Left ventricle myocardium inferior (tissue), 1 donor: ENCODE results near the gene ANKRD16. TPM values are rescaled to one million over a fixed set of nuclear protein-coding genes. Genes with fewer than 3 reads are reported as not detected.
"Not testable (repeated sequence)": the region's sequence is repeated elsewhere in the genome, so short reads cannot be mapped to it uniquely, and the experiment has no call there.

Source experiments
- DNase-seq: peaks from one replicate; pipeline ENCODE4 v3.0.0-alpha.2; 2020
- H3K27ac ChIP-seq: fragments of 200-600 bp; replicated peaks from 2 replicates; pipeline ENCODE4 v1.8.0; 2021
- H3K27me3 ChIP-seq: fragments of 200-600 bp; 2 replicates; pipeline ENCODE4 v1.8.0; 2021; ENCODE audit warnings: low read depth
- H3K36me3 ChIP-seq: fragments of 200-600 bp; 2 replicates; pipeline ENCODE4 v1.8.0; 2021
- H3K4me1 ChIP-seq: fragments of 200-600 bp; 2 replicates; pipeline ENCODE4 v1.8.0; 2021
- H3K4me3 ChIP-seq: fragments of 200-600 bp; 2 replicates; pipeline ENCODE4 v1.8.0; 2021; ENCODE audit warnings: mild to moderate bottlenecking, moderate library complexity
- H3K9me3 ChIP-seq: fragments of 200-600 bp; replicated peaks from 2 replicates; pipeline ENCODE4 v1.8.0; 2021
- CTCF ChIP-seq: fragments of 200-600 bp; IDR thresholded peaks from 2 replicates; pipeline ENCODE4 v1.8.0; 2021; ENCODE audit warnings: antibody characterized with exemption, mild to moderate bottlenecking, borderline replicate concordance
- intact Hi-C: fragments of 100-400 bp; cut with micrococcal nuclease; formaldehyde crosslinking; loops from one replicate; pipeline ENCODE4 v1.11.0; 2022
- total RNA-seq: library from RNA; stranded (reverse); fragmentation: NEBNext Ultra II Directional; extraction: Animal tissue kit (Norgen Biotek cat#: 25700); gene quantifications from one replicate; pipeline ENCODE4 v1.2.1, GENCODE V29; 2021
- donor health status: DM: no; HTN: yes; CAD: no; lungs with severe emphysema.

The ANKRD16 gene
- total RNA-seq, 1 donor from 2014 or later = 2.3 TPM

GRCh38 chr10:5840314-5841307 is 49.1 kb downstream of the ANKRD16 start:
- no peaks in the 10 kb centered on the region for H3K9me3 ChIP-seq
- H3K4me3 ChIP-seq = peak overlapping the region; percentile 25
- DNase-seq = peak; percentile 41
- no peaks in the 10 kb centered on the region for H3K36me3 ChIP-seq
- H3K27me3 ChIP-seq = no peaks in the 10 kb centered on the region
- no peak for TF ChIP-seq CTCF
- intact Hi-C loops = no loop called here
- H3K27ac ChIP-seq = peak overlapping the region; percentile 48
- H3K4me1 ChIP-seq = peaks cover 27% of the 10 kb centered on the region

GRCh38 chr10:5836181-5836580 is 53.5 kb downstream of the ANKRD16 start:
- H3K36me3 ChIP-seq, H3K4me3 ChIP-seq, H3K27ac ChIP-seq, H3K9me3 ChIP-seq, intact Hi-C loops, DNase-seq, H3K27me3 ChIP-seq: not testable (repeated sequence)
- peaks cover 22% of the 10 kb centered on the region for H3K4me1 ChIP-seq

GRCh38 chr10:5835446-5836095 is 54.1 kb downstream of the ANKRD16 start:
- DNase-seq = no peak
- Histone ChIP-seq H3K4me3 (no peak overlapping the region), H3K27me3 (no peaks in the 10 kb centered on the region), H3K36me3 (no peaks in the 10 kb centered on the region), H3K4me1 (peaks cover 16% of the 10 kb centered on the region), H3K9me3 (no peaks in the 10 kb centered on the region), H3K27ac (no peak overlapping the region)
- no peak for TF ChIP-seq CTCF
- intact Hi-C loops = no loop called here

- intact Hi-C loops = no loop called here
- H3K27ac ChIP-seq = no peak overlapping the region
- H3K9me3 ChIP-seq = no peaks in the 10 kb centered on the region
- peak overlapping the region; percentile 27 for H3K4me3 ChIP-seq
- peaks cover 6% of the 10 kb centered on the region for H3K4me1 ChIP-seq
- H3K36me3 ChIP-seq = no peaks in the 10 kb centered on the region
- no peak for DNase-seq
- no peak for TF ChIP-seq CTCF
- no peaks in the 10 kb centered on the region for H3K27me3 ChIP-seq
These were observed 55.9 kb downstream of the ANKRD16 start for GRCh38 chr10:5833814-5834213.

- no peak for DNase-seq
- no peak overlapping the region for H3K27ac ChIP-seq
- H3K36me3 ChIP-seq = no peaks in the 10 kb centered on the region
- no peaks in the 10 kb centered on the region for H3K9me3 ChIP-seq
- no peak for TF ChIP-seq CTCF
- intact Hi-C loops = no loop called here
- peaks cover 6% of the 10 kb centered on the region for H3K4me1 ChIP-seq
- no peaks in the 10 kb centered on the region for H3K27me3 ChIP-seq
- H3K4me3 ChIP-seq = no peak overlapping the region
These were observed 56.7 kb downstream of the ANKRD16 start for GRCh38 chr10:5832946-5833345.

- H3K27ac ChIP-seq = no peak overlapping the region
- H3K36me3 ChIP-seq = no peaks in the 10 kb centered on the region
- H3K27me3 ChIP-seq = no peaks in the 10 kb centered on the region
- TF ChIP-seq CTCF = no peak
- DNase-seq = no peak
- H3K4me1 ChIP-seq = peaks cover 6% of the 10 kb centered on the region
- no peaks in the 10 kb centered on the region for H3K9me3 ChIP-seq
- H3K4me3 ChIP-seq = no peak overlapping the region
- intact Hi-C loops = no loop called here
These were observed 58.3 kb downstream of the ANKRD16 start for GRCh38 chr10:5831446-5831782.
